Right hindlimb (tissue), 1 donor: ENCODE data around the gene SLC18A3.

Source experiments
- DNase-seq: peaks from one replicate; pipeline ENCODE4 v3.0.0-alpha.2; 2018

The SLC18A3 gene

GRCh38 chr10:49612513-49613164, 2.5 kb downstream of the SLC18A3 start:
- no peak for DNase-seq

GRCh38 chr10:49613165-49613881, 3.2 kb downstream of the SLC18A3 start:
- no peak for DNase-seq

- no peak for DNase-seq
Measured at GRCh38 chr10:49613882-49614241, 3.8 kb downstream of the SLC18A3 start, which contains the start of gene CHAT. CHAT (plus strand) TSS chr10:49614037; CDS start chr10:49614190, 153 bp downstream.

GRCh38 chr10:49614242-49615198, 4.4 kb downstream of the SLC18A3 start:
- DNase-seq, result no peak

GRCh38 chr10:49615213-49615612, 5.1 kb downstream of the SLC18A3 start:
- DNase-seq, result no peak

GRCh38 chr10:49615721-49616120, 5.6 kb downstream of the SLC18A3 start:
- no peak for DNase-seq

- DNase-seq, result no peak
Measured at GRCh38 chr10:49616421-49617101, 6.5 kb downstream of the SLC18A3 start.

- no peak for DNase-seq
Measured at GRCh38 chr10:49617121-49618020, 7.3 kb downstream of the SLC18A3 start.

GRCh38 chr10:49618821-49619220, 8.7 kb downstream of the SLC18A3 start:
- DNase-seq, result no peak

- DNase-seq, result no peak
Measured at GRCh38 chr10:49619613-49620012, 9.5 kb downstream of the SLC18A3 start.

GRCh38 chr10:49620286-49620810, 10.2 kb downstream of the SLC18A3 start:
- no peak for DNase-seq

GRCh38 chr10:49620841-49621378, 10.8 kb downstream of the SLC18A3 start:
- no peak for DNase-seq

- DNase-seq, result no peak
Measured at GRCh38 chr10:49621561-49621960, 11.5 kb downstream of the SLC18A3 start.

- no peak for DNase-seq
Measured at GRCh38 chr10:49622426-49623425, 12.6 kb downstream of the SLC18A3 start.

GRCh38 chr10:49624629-49625028, 14.5 kb downstream of the SLC18A3 start:
- DNase-seq, result no peak

GRCh38 chr10:49625411-49625810, 15.3 kb downstream of the SLC18A3 start:
- no peak for DNase-seq

GRCh38 chr10:49627038-49627437, 16.9 kb downstream of the SLC18A3 start:
- no peak for DNase-seq

GRCh38 chr10:49627644-49628247, 17.6 kb downstream of the SLC18A3 start:
- DNase-seq, result no peak

GRCh38 chr10:49628599-49628998, 18.5 kb downstream of the SLC18A3 start:
- no peak for DNase-seq
